PC-3 (cell line): ENCODE measurements around the gene MEGF10. TPM values are rescaled to one million over a fixed set of nuclear protein-coding genes. Genes with fewer than 3 reads are reported as not detected.

ENCODE experiments used
- ATAC-seq: fragments of 200-7000 bp; cut with Tn5 transposase; 2 replicates; pipeline ENCODE4 v1.9.1; 2020; ENCODE audit warnings: mild to moderate bottlenecking, moderate library complexity
- BruUV-seq: library from RNA; stranded (reverse); fragments of 400-500 nt; replicated peaks from 2 replicates; lab custom pipeline; 2021; lab: Mats Ljungman, UMichigan
- CTCF ChIA-PET: fragments of 300-600 bp; sonication (Branson Sonifier 250); formaldehyde crosslinking; loops from one replicate; lab custom pipeline; 2022; ENCODE audit warnings: antibody characterized with exemption; lab: Charles Lee
- POLR2A ChIA-PET: fragments of 300-600 bp; sonication (Branson Sonifier 250); formaldehyde crosslinking; loops from one replicate; lab custom pipeline; 2022; ENCODE audit warnings: antibody characterized with exemption; ENCODE audit not compliant: unreplicated experiment; lab: Charles Lee
- DNase-seq: peaks from one replicate; pipeline ENCODE4 v3.0.0-alpha.2; 2015
- H2AFZ ChIP-seq: fragments of 300-600 bp; sonication (generic); 2 replicates; pipeline ENCODE4 v1.6.0; 2016; ENCODE audit warnings: antibody characterized with exemption, low read length
- H3F3A ChIP-seq: fragments of 300-600 bp; sonication (generic); one replicate; pipeline ENCODE4 v1.6.0; 2017; ENCODE audit warnings: antibody characterized with exemption, low read length, control low read depth, mild to moderate bottlenecking; ENCODE audit not compliant: unreplicated experiment
- H3K27ac ChIP-seq: fragments of 300-600 bp; sonication (generic); 2 replicates; pipeline ENCODE4 v1.5.1; 2016; ENCODE audit warnings: mild to moderate bottlenecking, low read length
- H3K27me3 ChIP-seq: fragments of 300-600 bp; sonication (generic); 2 replicates; pipeline ENCODE4 v1.6.1; 2016; ENCODE audit warnings: low read length, mixed read lengths
- H3K36me3 ChIP-seq: fragments of 300-600 bp; sonication (generic); 2 replicates; pipeline ENCODE4 v1.6.1; 2016; ENCODE audit warnings: low read depth, mixed run types, low read length, mixed read lengths
- H3K4me1 ChIP-seq: fragments of 300-600 bp; sonication (generic); 2 replicates; pipeline ENCODE4 v1.5.1; 2016; ENCODE audit warnings: low read length; ENCODE audit not compliant: insufficient read depth
- H3K4me2 ChIP-seq: fragments of 300-600 bp; sonication (generic); 2 replicates; pipeline ENCODE4 v1.6.0; 2016; ENCODE audit warnings: low read length
- H3K4me3 ChIP-seq: fragments of 300-600 bp; sonication (generic); 2 replicates; pipeline ENCODE4 v1.5.1; 2016; ENCODE audit warnings: mild to moderate bottlenecking, low read length, mixed read lengths
- H3K79me2 ChIP-seq: fragments of 300-600 bp; sonication (generic); 2 replicates; pipeline ENCODE4 v1.6.1; 2017; ENCODE audit warnings: low read length, mixed read lengths
- H3K9ac ChIP-seq: fragments of 300-600 bp; sonication (generic); 2 replicates; pipeline ENCODE4 v1.6.0; 2016; ENCODE audit warnings: mild to moderate bottlenecking, low read length
- H3K9me2 ChIP-seq: fragments of 300-600 bp; sonication (generic); replicated peaks from 2 replicates; pipeline ENCODE4 v1.6.1; 2016; ENCODE audit warnings: mixed run types, low read length, mixed read lengths
- H3K9me3 ChIP-seq: fragments of 300-600 bp; sonication (generic); 2 replicates; pipeline ENCODE4 v1.6.1; 2016; ENCODE audit warnings: low read length, mixed read lengths
- H4K20me1 ChIP-seq: fragments of 300-600 bp; sonication (generic); 2 replicates; pipeline ENCODE4 v1.6.1; 2016; ENCODE audit warnings: low read length, mixed read lengths
- EZH2 ChIP-seq: fragments of 300-600 bp; sonication (generic); IDR thresholded peaks from one replicate; pipeline ENCODE4 v1.6.1; 2017; ENCODE audit warnings: antibody characterized with exemption, mild to moderate bottlenecking, low read length; ENCODE audit not compliant: unreplicated experiment
- EZH2phosphoT487 ChIP-seq: fragments of 300-600 bp; sonication (generic); IDR thresholded peaks from 2 replicates; pipeline ENCODE4 v1.6.1; 2018; ENCODE audit warnings: mild to moderate bottlenecking, antibody characterized with exemption, low read length, borderline replicate concordance
- intact Hi-C: fragments of 100-400 bp; cut with micrococcal nuclease; formaldehyde crosslinking; loops from 2 replicates; pipeline ENCODE4 v1.9.0; 2023
- total RNA-seq: library from RNA; depleted of rRNA; stranded (reverse); fragments of >200 nt; gene quantifications from 2 replicates; pipeline ENCODE4 v1.2.3, GENCODE V29; 2014
- TF ChIP-seq, protein P1 (sequence below): fragments of 300-600 bp; sonication (generic); conservative IDR thresholded peaks from 2 replicates; pipeline ENCODE4 v1.5.1; 2017; ENCODE audit warnings: antibody characterized with exemption, low read depth, mild to moderate bottlenecking, low read length

Gene MEGF10
- total RNA-seq, 1 experiment from 2014 or later = not detected

DNA sequence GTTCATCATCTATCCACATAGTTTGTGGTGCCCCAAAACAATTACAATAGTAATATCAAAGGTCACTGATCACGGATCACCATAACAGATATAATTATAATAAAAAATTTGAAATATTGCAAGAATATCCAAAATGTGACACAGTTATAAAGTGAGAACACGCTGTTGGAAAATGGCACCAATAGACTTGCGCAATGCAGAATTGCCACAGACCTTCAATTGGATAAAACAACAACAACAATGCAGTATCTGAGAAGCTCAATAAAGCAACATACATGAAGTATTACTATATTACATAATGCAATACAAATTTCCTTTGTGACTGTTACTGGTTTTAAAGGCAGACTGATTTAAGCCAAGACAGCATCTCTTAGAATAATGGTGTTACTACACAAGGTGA, 182.1 kb downstream of the MEGF10 start:
- no peaks in the 10 kb centered on the region for H4K20me1 ChIP-seq
- no peaks in the 10 kb centered on the region for H3K4me1 ChIP-seq
- H3K9ac ChIP-seq = no peak overlapping the region
- H3K27me3 ChIP-seq = peaks cover 55% of the 10 kb centered on the region
- no peak overlapping the region for H3K4me3 ChIP-seq
- H3K9me2 ChIP-seq = no peaks in the 10 kb centered on the region
- ChIA-PET CTCF (no interaction called here), POLR2A (no interaction called here)
- intact Hi-C loops = no loop called here
- H3K27ac ChIP-seq = no peak overlapping the region
- no peak overlapping the region for H2AFZ ChIP-seq
- H3K9me3 ChIP-seq = no peaks in the 10 kb centered on the region
- no peak overlapping the region for H3K4me2 ChIP-seq
- H3K79me2 ChIP-seq = no peaks in the 10 kb centered on the region
- DNase-seq = no peak
- no peaks in the 10 kb centered on the region for H3K36me3 ChIP-seq
- TF ChIP-seq EZH2phosphoT487 = no peak
- TF ChIP-seq, protein P1, sequence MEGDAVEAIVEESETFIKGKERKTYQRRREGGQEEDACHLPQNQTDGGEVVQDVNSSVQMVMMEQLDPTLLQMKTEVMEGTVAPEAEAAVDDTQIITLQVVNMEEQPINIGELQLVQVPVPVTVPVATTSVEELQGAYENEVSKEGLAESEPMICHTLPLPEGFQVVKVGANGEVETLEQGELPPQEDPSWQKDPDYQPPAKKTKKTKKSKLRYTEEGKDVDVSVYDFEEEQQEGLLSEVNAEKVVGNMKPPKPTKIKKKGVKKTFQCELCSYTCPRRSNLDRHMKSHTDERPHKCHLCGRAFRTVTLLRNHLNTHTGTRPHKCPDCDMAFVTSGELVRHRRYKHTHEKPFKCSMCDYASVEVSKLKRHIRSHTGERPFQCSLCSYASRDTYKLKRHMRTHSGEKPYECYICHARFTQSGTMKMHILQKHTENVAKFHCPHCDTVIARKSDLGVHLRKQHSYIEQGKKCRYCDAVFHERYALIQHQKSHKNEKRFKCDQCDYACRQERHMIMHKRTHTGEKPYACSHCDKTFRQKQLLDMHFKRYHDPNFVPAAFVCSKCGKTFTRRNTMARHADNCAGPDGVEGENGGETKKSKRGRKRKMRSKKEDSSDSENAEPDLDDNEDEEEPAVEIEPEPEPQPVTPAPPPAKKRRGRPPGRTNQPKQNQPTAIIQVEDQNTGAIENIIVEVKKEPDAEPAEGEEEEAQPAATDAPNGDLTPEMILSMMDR = no peak
- no TSS peak for BruUV-seq
- H3F3A ChIP-seq = no peaks in the 10 kb centered on the region
- ATAC-seq = no peak

DNA sequence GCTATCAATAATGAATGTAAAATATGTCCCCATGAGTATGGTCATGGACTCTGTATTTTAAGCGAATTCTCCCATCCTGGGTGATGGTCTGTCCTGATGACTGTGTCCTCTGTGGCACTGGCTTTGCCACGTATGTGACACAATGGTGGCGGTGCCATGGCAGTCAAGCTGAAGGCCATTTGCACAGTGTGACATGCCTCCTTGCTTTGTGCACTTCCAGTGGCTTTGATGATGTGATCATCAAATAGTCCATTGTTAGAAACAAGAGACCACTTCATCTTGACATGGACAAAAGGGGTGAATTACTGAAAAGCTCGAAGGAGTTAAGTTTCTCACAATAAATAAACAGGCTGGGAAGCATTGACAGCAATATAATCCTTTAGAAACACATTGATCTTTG, 195.9 kb downstream of the MEGF10 start:
- DNase-seq (no peak), ATAC-seq (no peak)
- Histone ChIP-seq H3K4me1 (no peaks in the 10 kb centered on the region), H3K9me2 (no peaks in the 10 kb centered on the region), H3F3A (no peaks in the 10 kb centered on the region), H2AFZ (no peak overlapping the region), H3K9me3 (no peaks in the 10 kb centered on the region), H4K20me1 (no peaks in the 10 kb centered on the region), H3K27me3 (peaks cover 52% of the 10 kb centered on the region), H3K4me2 (no peak overlapping the region), H3K9ac (no peak overlapping the region), H3K79me2 (no peaks in the 10 kb centered on the region), H3K4me3 (no peak overlapping the region), H3K27ac (no peak overlapping the region), H3K36me3 (no peaks in the 10 kb centered on the region)
- intact Hi-C loops = no loop called here
- TF ChIP-seq, protein P1 = no peak
- no peak for TF ChIP-seq EZH2
- no TSS peak for BruUV-seq
- POLR2A ChIA-PET = no interaction called here
- CTCF ChIA-PET = no interaction called here

DNA sequence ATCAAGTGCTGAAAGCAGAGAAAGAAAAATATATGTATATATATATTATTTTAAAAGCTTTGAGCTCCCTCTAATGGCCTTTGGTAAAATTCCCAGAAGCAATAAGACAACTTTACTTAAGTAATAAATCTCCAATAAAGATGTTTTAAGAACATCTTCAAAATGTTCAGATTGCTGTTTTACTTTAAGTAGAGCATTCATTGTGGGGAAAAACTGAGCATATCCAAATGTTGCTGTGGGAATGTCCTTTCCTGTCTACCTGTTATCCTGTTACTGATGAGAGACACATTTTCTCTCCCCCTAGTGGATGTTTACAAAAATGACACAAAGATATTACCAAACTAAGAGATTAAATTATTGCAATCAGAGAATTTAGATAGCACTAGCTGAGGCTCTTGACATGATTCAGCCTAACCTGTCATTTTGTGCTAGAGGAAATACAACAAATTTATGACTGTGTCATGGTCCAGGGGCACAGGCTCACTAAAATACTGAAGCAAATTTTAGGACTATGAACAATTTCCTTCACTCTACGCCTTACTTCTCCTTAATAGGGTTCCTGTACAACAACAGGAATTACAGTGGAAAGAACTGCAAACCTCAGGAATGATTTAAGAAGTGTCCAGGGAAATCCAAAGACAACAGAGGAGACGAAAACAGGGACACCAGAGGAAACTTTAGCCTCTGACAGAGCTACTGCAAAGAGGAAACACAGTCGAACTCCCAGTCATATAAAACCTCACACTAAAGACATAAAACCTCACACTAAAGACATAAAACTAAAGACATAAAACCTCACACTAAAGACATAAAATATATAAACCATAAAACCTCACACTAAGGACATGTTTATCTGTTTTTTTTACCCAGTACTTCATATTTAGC, 202.5 kb downstream of the MEGF10 start:
- POLR2A ChIA-PET = interaction anchor here (0.6 kb wide), 1 partner anchor 735 kb away, joined by 4 read pairs; no protein-coding TSS in a partner anchor
- Histone ChIP-seq H3K4me3 (no peak overlapping the region), H2AFZ (no peak overlapping the region), H3F3A (no peaks in the 10 kb centered on the region), H3K9ac (no peak overlapping the region), H3K9me2 (no peaks in the 10 kb centered on the region), H3K79me2 (no peaks in the 10 kb centered on the region), H3K27me3 (peaks cover 61% of the 10 kb centered on the region), H3K9me3 (no peaks in the 10 kb centered on the region), H3K4me2 (no peak overlapping the region), H4K20me1 (no peaks in the 10 kb centered on the region), H3K4me1 (no peaks in the 10 kb centered on the region), H3K36me3 (no peaks in the 10 kb centered on the region), H3K27ac (no peak overlapping the region)
- DNase-seq = peak; percentile 48
- no TSS peak for BruUV-seq
- intact Hi-C loops = loop anchor here (1.0 to 5.0 kb wide), 2 partner anchors 203 to 836 kb away; partner anchors contain the start of gene MEGF10
- peak; percentile 76 for ATAC-seq
- CTCF ChIA-PET = interaction anchor here (0.5 to 1.2 kb wide), 11 partner anchors 9 to 715 kb away, joined by 3 to 10 read pairs (median 3); no protein-coding TSS in a partner anchor
- TF ChIP-seq, protein P1 = peak; percentile 98
- no peak for TF ChIP-seq EZH2
- no peak for TF ChIP-seq EZH2phosphoT487
